GM12872 (cell line): ENCODE data around the gene GJC1.

ENCODE experiments used
- CTCF ChIP-seq: IDR thresholded peaks from 3 replicates; pipeline ENCODE4 v1.5.1; 2011; ENCODE audit warnings: low read depth, mild to moderate bottlenecking, low read length, moderate library complexity; ENCODE audit not compliant: insufficient read depth

The GJC1 gene

GRCh38 chr17:44854192-44854591 is 24.1 kb upstream of the GJC1 start:
- no peak for TF ChIP-seq CTCF

- no peak for TF ChIP-seq CTCF
These were observed 20.5 kb upstream of the GJC1 start for GRCh38 chr17:44850612-44851011.

- no peak for TF ChIP-seq CTCF
These were observed 19.9 kb upstream of the GJC1 start for GRCh38 chr17:44850025-44850424.

GRCh38 chr17:44848961-44849489 is 18.9 kb upstream of the GJC1 start:
- TF ChIP-seq CTCF: no peak

- no peak for TF ChIP-seq CTCF
These were observed 18.2 kb upstream of the GJC1 start for GRCh38 chr17:44848257-44848795.

GRCh38 chr17:44847586-44847985 is 17.5 kb upstream of the GJC1 start, which contains the start of gene HIGD1B:
Gene HIGD1B, plus strand, starts transcription at chr17:44847883. Its CDS starts 270 bp downstream, at chr17:44848153.
- TF ChIP-seq CTCF: no peak

GRCh38 chr17:44846206-44846605 is 16.1 kb upstream of the GJC1 start:
- no peak for TF ChIP-seq CTCF
